Measurements from ENCODE around the gene TBC1D8.

DNA sequence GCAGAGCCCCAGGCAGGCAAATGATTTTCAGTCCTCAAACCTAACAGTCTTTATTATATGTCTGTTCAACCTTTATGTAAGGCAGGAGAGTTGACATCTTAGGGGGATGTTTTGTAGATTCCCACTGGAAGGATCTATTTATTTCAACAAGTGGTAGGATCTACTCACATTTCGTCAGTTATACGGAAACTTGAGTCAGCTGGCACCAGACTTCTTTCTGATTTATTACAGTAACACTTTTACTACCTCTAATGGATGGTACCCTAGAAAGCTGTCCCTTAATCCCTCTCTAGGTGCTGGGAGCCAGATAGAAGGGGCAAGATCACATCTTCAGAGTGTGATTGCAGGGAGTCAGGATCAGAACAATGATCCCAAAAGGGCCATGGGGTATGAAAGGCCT, 151.2 kb downstream of the TBC1D8 start:
- no peak for TF ChIP-seq POLR2A (IDR thresholded peaks at IDR 0.05)
- TF ChIP-seq, protein P1, sequence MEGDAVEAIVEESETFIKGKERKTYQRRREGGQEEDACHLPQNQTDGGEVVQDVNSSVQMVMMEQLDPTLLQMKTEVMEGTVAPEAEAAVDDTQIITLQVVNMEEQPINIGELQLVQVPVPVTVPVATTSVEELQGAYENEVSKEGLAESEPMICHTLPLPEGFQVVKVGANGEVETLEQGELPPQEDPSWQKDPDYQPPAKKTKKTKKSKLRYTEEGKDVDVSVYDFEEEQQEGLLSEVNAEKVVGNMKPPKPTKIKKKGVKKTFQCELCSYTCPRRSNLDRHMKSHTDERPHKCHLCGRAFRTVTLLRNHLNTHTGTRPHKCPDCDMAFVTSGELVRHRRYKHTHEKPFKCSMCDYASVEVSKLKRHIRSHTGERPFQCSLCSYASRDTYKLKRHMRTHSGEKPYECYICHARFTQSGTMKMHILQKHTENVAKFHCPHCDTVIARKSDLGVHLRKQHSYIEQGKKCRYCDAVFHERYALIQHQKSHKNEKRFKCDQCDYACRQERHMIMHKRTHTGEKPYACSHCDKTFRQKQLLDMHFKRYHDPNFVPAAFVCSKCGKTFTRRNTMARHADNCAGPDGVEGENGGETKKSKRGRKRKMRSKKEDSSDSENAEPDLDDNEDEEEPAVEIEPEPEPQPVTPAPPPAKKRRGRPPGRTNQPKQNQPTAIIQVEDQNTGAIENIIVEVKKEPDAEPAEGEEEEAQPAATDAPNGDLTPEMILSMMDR (IDR thresholded peaks at IDR 0.05), result no peak

Measured in esophagus squamous epithelium (tissue), 4 donors.